Testis (tissue), 2 donors: Measurements from ENCODE around the gene GIPC3.

Experiments used
- CTCF ChIP-seq, 3 experiments: fragments of 450-650 bp in 2 of 3; fragments of 200-600 bp in 1 of 3; sonication (generic) in 1 of 3; IDR thresholded peaks; one replicate each; pipeline ENCODE4 v1.5.1; 2016 to 2019; ENCODE audit warnings: antibody characterized with exemption in 3 of 3, mild to moderate bottlenecking in 2 of 3, moderate library complexity in 1 of 3
- POLR2A ChIP-seq: fragments of 450-650 bp; IDR thresholded peaks from one replicate; pipeline ENCODE4 v1.6.1; 2017; ENCODE audit warnings: antibody characterized with exemption, mild to moderate bottlenecking, moderate library complexity

GRCh38 chr19:3611841-3612240, 26.6 kb downstream of the GIPC3 start:
- no peak for TF ChIP-seq CTCF (IDR thresholded peaks at IDR 0.05)
- no peak for TF ChIP-seq POLR2A
